ENCODE measurements around the gene TINAG. TPM values are rescaled to one million over a fixed set of nuclear protein-coding genes. Genes with fewer than 3 reads are reported as not detected.
A peak's percentile ranks its signal among the peaks of the same experiment; 100 is the strongest.

The TINAG gene
- total and polyA plus RNA-seq, 2 donors (not counting 1 experiment from before 2014, with no cell fraction given) = not detected

DNA sequence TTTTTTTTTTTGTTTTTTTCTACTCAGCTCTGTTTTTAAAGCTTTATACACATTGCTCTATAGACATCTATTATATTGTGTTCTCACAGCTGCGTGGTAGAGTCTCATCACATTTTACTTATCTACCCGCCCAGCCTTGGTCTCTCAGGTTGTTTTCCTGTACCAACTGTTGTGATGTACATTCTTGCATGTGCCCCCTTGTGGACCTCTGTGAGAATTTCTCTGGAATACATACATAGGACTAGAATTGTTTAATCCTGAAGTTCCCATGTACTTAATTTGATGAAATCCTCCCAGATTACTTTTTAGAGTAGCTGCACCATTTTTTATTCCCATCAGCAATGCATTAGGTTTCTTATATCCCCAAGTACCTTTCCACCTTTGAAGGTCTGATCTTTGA, 40.4 kb upstream of the TINAG start:
- no peak overlapping the region for H3K9ac ChIP-seq (ENCODE audit: insufficient read depth, low read length)
- no peaks in the 10 kb centered on the region for H4K20me1 ChIP-seq (ENCODE audit: control insufficient read depth, extremely low read depth, insufficient read depth, low read length)
- H3K27ac ChIP-seq (ENCODE audit: insufficient read depth, low read length) = no peak overlapping the region
- H3K79me2 ChIP-seq (ENCODE audit: control insufficient read depth, insufficient read depth, low read length) = no peaks in the 10 kb centered on the region
- H3K4me2 ChIP-seq (ENCODE audit: extremely low read depth, insufficient read depth, low read length) = no peak overlapping the region
- H3K27me3 ChIP-seq (ENCODE audit: control insufficient read depth, insufficient read depth, low read length) = no peaks in the 10 kb centered on the region
- no peak overlapping the region for H3K4me3 ChIP-seq (replicated peaks in 1 of 4; ENCODE audit: control extremely low read depth in 1 of 4, insufficient read depth in 1 of 4, low read depth in 3 of 4, low read length in 4 of 4)
- DNase-seq (ENCODE audit: low read depth in 2 of 2) = peak; percentile 42 to 66
- H3K36me3 ChIP-seq (ENCODE audit: control insufficient read depth, insufficient read depth, low read length) = no peaks in the 10 kb centered on the region
- TF ChIP-seq, protein P1, sequence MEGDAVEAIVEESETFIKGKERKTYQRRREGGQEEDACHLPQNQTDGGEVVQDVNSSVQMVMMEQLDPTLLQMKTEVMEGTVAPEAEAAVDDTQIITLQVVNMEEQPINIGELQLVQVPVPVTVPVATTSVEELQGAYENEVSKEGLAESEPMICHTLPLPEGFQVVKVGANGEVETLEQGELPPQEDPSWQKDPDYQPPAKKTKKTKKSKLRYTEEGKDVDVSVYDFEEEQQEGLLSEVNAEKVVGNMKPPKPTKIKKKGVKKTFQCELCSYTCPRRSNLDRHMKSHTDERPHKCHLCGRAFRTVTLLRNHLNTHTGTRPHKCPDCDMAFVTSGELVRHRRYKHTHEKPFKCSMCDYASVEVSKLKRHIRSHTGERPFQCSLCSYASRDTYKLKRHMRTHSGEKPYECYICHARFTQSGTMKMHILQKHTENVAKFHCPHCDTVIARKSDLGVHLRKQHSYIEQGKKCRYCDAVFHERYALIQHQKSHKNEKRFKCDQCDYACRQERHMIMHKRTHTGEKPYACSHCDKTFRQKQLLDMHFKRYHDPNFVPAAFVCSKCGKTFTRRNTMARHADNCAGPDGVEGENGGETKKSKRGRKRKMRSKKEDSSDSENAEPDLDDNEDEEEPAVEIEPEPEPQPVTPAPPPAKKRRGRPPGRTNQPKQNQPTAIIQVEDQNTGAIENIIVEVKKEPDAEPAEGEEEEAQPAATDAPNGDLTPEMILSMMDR (conservative IDR thresholded peaks at IDR 0.05 in 1 of 2, IDR thresholded peaks at IDR 0.05 in 1 of 2; ENCODE audit: low read depth in 1 of 2, low read length in 2 of 2) = peak; percentile 32 to 68
- no peak for TF ChIP-seq EZH2 (IDR thresholded peaks at IDR 0.05; ENCODE audit: low read length, missing control alignments)
- no peak overlapping the region for H2AFZ ChIP-seq (ENCODE audit: low read length)
- H3K9me3 ChIP-seq (ENCODE audit: control insufficient read depth, insufficient read depth, low read depth, low read length) = no peaks in the 10 kb centered on the region
- H3K4me1 ChIP-seq (ENCODE audit: control insufficient read depth, extremely low read depth, insufficient read depth, low read length) = no peaks in the 10 kb centered on the region

GRCh38 chr6:54273214-54273820, 34.9 kb upstream of the TINAG start:
- Histone ChIP-seq H3K4me3 (replicated peaks in 1 of 4; ENCODE audit: control extremely low read depth in 1 of 4, insufficient read depth in 1 of 4, low read depth in 3 of 4, low read length in 4 of 4) (no peak overlapping the region), H3K27ac (ENCODE audit: insufficient read depth, low read length) (no peak overlapping the region), H3K79me2 (ENCODE audit: control insufficient read depth, insufficient read depth, low read length) (no peaks in the 10 kb centered on the region), H3K4me1 (ENCODE audit: control insufficient read depth, extremely low read depth, insufficient read depth, low read length) (no peaks in the 10 kb centered on the region), H3K27me3 (ENCODE audit: control insufficient read depth, insufficient read depth, low read length) (no peaks in the 10 kb centered on the region), H3K9ac (ENCODE audit: insufficient read depth, low read length) (no peak overlapping the region), H4K20me1 (ENCODE audit: control insufficient read depth, extremely low read depth, insufficient read depth, low read length) (no peaks in the 10 kb centered on the region), H3K4me2 (ENCODE audit: extremely low read depth, insufficient read depth, low read length) (no peak overlapping the region), H2AFZ (ENCODE audit: low read length) (no peak overlapping the region), H3K36me3 (ENCODE audit: control insufficient read depth, insufficient read depth, low read length) (no peaks in the 10 kb centered on the region), H3K9me3 (ENCODE audit: control insufficient read depth, insufficient read depth, low read depth, low read length) (no peaks in the 10 kb centered on the region)
- no peak for DNase-seq (ENCODE audit: low read depth in 2 of 2)
- TF ChIP-seq EZH2 (IDR thresholded peaks at IDR 0.05; ENCODE audit: low read length, missing control alignments) = no peak
- TF ChIP-seq, protein P1 (conservative IDR thresholded peaks at IDR 0.05 in 1 of 2, IDR thresholded peaks at IDR 0.05 in 1 of 2; ENCODE audit: low read depth in 1 of 2, low read length in 2 of 2) = no peak

DNA sequence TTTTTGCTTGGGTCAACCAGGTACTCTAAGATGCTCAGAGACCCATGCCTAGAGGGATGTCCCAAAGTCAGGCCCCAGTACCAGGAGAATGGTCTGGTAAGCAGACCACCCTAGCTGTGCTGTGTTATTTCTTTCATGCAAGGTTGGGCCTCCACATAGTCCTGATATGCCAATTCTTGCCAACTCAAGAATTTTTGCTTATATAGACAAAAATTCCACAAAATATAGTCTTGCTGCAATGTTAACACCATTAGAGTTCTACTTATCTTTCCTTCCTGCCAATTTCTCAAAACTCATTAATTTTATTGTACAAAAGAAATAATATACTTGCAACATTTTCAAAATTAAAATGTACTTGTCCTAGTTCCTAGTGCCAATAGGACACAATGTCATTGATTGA, 33.9 kb upstream of the TINAG start:
- Histone ChIP-seq H3K9me3 (ENCODE audit: control insufficient read depth, insufficient read depth, low read depth, low read length) (no peaks in the 10 kb centered on the region), H3K27ac (ENCODE audit: insufficient read depth, low read length) (no peak overlapping the region), H3K36me3 (ENCODE audit: control insufficient read depth, insufficient read depth, low read length) (no peaks in the 10 kb centered on the region), H3K4me2 (ENCODE audit: extremely low read depth, insufficient read depth, low read length) (no peak overlapping the region), H3K4me1 (ENCODE audit: control insufficient read depth, extremely low read depth, insufficient read depth, low read length) (no peaks in the 10 kb centered on the region), H2AFZ (ENCODE audit: low read length) (no peak overlapping the region), H3K9ac (ENCODE audit: insufficient read depth, low read length) (no peak overlapping the region), H3K79me2 (ENCODE audit: control insufficient read depth, insufficient read depth, low read length) (no peaks in the 10 kb centered on the region), H3K27me3 (ENCODE audit: control insufficient read depth, insufficient read depth, low read length) (no peaks in the 10 kb centered on the region), H3K4me3 (replicated peaks in 1 of 4; ENCODE audit: control extremely low read depth in 1 of 4, insufficient read depth in 1 of 4, low read depth in 3 of 4, low read length in 4 of 4) (no peak overlapping the region), H4K20me1 (ENCODE audit: control insufficient read depth, extremely low read depth, insufficient read depth, low read length) (no peaks in the 10 kb centered on the region)
- no peak for TF ChIP-seq EZH2 (IDR thresholded peaks at IDR 0.05; ENCODE audit: low read length, missing control alignments)
- TF ChIP-seq, protein P1 (conservative IDR thresholded peaks at IDR 0.05 in 1 of 2, IDR thresholded peaks at IDR 0.05 in 1 of 2; ENCODE audit: low read depth in 1 of 2, low read length in 2 of 2) = no peak
- no peak for DNase-seq (ENCODE audit: low read depth in 2 of 2)
